GM12872 (cell line): Measurements from ENCODE around the gene SPSB3.

Source experiments
- TF ChIP-seq, protein P1 (sequence below): IDR thresholded peaks from 3 replicates; pipeline ENCODE4 v1.5.1; 2011; ENCODE audit warnings: low read depth, mild to moderate bottlenecking, low read length, moderate library complexity; ENCODE audit not compliant: insufficient read depth

Gene SPSB3

DNA sequence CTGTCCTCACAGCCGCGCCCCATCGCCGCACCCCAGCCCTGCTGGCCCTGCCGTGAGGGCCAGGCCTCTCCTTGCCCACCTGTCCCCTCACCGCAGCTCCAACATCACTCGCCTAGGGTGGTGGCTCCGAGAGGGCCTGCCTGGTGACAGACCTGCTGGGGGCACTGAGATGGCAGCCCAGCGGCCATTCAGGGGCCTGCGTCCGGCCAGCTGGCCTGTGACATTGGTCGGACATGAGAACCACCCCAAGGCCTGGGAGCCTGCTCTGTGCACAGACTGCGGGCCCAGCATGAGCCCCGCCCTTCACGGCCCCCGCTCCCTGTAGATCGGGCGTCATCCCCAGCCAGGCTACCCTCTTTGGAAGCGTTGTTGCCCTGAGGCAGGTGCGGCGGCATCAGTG lies 22.9 kb downstream of the SPSB3 start:
- TF ChIP-seq, protein P1, sequence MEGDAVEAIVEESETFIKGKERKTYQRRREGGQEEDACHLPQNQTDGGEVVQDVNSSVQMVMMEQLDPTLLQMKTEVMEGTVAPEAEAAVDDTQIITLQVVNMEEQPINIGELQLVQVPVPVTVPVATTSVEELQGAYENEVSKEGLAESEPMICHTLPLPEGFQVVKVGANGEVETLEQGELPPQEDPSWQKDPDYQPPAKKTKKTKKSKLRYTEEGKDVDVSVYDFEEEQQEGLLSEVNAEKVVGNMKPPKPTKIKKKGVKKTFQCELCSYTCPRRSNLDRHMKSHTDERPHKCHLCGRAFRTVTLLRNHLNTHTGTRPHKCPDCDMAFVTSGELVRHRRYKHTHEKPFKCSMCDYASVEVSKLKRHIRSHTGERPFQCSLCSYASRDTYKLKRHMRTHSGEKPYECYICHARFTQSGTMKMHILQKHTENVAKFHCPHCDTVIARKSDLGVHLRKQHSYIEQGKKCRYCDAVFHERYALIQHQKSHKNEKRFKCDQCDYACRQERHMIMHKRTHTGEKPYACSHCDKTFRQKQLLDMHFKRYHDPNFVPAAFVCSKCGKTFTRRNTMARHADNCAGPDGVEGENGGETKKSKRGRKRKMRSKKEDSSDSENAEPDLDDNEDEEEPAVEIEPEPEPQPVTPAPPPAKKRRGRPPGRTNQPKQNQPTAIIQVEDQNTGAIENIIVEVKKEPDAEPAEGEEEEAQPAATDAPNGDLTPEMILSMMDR: no peak

DNA sequence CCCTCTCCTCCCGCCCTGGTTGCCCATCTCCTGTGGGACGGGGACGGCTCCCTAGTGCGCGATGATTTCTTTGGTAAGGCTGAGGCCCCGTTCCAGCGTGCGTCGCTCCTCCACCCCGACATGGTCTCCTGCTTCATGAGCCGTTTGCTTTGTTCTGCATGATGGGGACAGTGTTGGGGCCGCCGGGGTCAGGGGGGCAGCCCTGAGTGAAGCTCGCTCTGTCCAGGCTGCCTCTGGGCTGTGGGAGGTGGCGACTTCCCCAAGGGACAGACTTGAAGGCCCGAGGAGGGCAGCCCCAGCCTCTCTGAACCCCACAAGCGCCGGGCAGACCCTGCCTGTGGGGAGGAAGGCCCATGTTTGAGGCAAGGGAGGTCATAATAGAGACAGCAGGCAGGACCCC lies 23.4 kb downstream of the SPSB3 start:
- TF ChIP-seq, protein P1: no peak

DNA sequence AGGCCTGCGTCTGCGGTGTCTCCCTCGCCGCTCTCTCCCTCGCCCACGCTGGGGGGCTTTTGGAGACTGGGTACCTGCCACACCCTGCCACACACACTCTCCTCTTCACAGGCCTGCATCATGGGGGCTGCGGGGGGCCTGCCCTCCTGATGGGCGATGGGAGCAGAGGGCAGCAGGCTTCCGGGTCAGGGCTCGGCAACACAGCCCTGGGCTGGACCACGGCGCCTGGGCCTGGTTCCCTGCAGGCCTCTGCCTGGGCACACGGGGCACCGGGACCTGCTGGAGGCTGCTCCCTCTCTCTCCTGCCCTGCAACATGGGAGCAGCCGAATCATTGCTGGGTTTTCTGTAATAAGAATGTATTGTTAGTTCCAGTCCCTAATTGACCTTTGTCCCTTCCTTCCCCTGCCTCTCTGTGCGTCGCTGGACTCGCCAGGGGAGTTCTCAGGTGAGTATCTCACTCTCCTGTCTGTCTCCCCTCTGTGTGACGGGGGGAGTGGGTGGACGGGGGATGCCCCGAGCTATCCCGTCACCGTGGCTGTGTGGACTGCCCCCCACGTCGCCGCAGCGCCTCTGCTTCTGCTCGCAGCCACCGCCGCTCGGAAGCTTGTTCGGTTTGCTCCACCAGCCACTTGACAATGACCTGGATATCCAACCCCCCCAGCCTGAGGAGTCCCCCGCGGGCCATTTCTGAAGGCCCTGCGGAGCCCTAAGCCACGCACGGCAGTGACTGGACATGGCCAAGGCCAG lies 24.5 kb downstream of the SPSB3 start:
- TF ChIP-seq, protein P1: no peak

DNA sequence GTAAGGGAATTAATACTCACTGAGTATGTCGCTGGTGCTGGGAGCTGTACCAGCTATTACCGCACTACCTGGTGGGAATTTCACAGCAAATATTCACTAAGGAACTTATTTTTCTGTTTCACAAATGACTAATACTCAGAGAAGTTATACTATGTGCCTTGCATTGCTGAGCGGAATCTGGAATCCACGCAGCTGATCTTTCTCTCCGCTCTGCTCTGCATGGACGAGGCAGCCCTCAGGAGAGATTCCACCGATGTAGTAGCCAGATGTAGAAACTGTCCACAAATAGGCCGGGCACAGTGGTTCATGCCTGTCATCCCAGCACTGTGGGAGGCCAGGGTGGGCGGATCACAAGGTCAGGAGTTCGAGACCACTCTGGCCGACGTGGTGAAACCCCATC lies 28.2 kb downstream of the SPSB3 start:
- TF ChIP-seq, protein P1: no peak

DNA sequence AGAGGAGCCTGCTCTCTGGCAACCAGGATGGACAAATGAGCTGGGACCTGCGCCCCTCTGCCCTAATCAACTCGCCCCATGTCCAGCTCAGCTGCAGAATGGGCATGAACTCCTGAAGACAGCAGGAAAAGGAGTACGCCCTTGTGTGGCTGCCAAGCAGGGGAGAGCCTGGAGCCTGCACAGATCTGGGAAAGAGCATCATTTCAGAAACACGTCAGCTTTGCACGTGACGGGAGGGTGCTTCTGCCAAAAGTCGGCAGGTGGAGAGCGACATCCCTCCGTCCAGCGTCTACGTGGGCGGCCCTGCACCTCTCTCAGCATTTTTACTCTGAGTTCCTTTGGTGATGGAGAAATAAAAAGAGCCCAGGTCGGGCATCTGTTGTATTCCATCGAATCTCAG lies 29.5 kb downstream of the SPSB3 start:
- TF ChIP-seq, protein P1: no peak

DNA sequence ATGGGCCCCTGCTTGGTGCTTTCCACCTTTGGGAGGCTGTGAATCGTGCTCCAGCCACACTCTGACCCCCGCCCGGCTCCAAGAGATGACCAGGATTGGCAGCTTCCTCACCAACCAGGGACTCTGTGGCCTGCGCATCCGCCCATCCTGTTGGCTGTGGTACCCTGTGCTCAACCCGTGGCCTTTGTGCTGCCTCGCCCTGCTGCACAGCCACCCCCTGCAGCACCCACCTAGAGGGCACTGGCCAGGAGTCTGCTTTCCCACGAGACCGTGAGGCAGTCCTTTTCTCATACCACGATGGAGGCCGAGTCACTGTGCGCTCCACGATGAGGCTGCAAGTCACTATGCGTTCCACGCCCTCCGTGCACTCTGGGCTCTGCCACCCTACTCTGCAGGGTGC lies 30.4 kb downstream of the SPSB3 start:
- TF ChIP-seq, protein P1: no peak

DNA sequence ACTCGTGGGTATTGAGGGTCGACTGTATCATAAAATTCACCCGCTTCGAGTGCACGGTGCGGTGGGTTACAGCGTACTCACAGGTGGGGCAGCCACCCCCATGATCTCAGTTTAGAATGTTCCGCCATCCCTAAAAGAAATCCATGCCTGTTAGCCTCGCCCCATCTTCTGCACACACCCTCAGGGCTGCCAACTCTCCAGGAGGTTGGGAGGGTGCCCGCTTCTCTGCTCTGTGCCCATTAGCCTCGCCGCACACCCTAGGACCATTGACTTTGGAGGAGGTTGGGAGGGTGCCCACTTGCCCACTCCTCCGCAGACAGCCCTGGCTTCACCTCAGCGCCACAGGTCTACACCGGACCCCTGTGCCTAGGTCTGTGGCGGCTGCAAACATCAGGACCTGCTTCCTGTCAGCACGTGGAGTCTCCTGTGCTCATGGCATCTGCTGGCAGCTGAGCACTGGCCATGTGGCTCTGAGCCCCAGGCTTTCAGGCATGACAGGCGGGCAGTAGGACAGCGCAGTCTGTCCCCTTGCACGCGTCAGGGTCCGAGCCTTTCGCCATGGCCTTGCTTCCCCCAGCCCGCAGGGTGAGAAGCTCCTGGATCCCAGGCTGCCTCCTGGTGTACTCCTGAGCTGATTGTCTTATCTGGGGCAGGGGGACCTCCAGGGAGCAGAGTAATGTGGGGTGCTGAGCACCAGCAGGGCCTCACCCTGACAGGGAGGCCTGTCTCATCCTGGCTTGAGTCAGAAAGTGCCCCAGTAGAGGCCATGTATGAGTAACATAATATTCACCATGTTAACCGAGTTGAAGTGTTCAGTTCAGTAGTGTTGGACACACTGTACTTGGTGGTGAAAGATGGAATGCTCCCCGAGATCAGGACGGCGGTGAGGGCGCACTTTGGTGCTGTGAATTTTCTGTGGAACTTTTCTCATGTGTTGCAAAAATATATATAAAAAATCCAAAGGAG lies 32.9 kb downstream of the SPSB3 start:
- TF ChIP-seq, protein P1: no peak
